K562 (cell line): ENCODE measurements around the gene HSD17B1. TPM values are rescaled to one million over a fixed set of nuclear protein-coding genes. Genes with fewer than 3 reads are reported as not detected.
A peak's percentile ranks its signal among the peaks of the same experiment; 100 is the strongest.

Experiments
- ARID4B ChIP-seq: sonication (generic); formaldehyde crosslinking; IDR thresholded peaks from 2 replicates; pipeline ENCODE4 v1.8.0; 2022; ENCODE audit warnings: mild to moderate bottlenecking, missing genetic modification reagents
- CBX3 ChIP-seq, 2 experiments: IDR thresholded peaks; 1 replicate in 1 of 2; 2 replicates in 1 of 2; pipeline ENCODE4 v1.6.1; 2012; ENCODE audit warnings: inconsistent platforms in 2 of 2, low read length in 2 of 2, borderline replicate concordance in 1 of 2, control low read depth in 1 of 2
- ELF2 ChIP-seq: fragments of 250-450 bp; sonication (Bioruptor Pico); IDR thresholded peaks from 2 replicates; pipeline ENCODE4 v1.5.0; 2021; ENCODE audit warnings: mild to moderate bottlenecking
- ETV5 ChIP-seq: sonication (generic); formaldehyde crosslinking; IDR thresholded peaks from 2 replicates; pipeline ENCODE4 v1.4.0; 2020; ENCODE audit warnings: low read depth, mild to moderate bottlenecking, missing genetic modification reagents
- KHSRP ChIP-seq: fragments of 450-650 bp; IDR thresholded peaks from 2 replicates; pipeline ENCODE4 v1.6.1; 2017
- L3MBTL2 ChIP-seq: fragments of 450-650 bp; IDR thresholded peaks from 2 replicates; pipeline ENCODE4 v1.6.1; 2016; ENCODE audit warnings: mild to moderate bottlenecking, moderate library complexity
- NFIC ChIP-seq: fragments of 450-650 bp; IDR thresholded peaks from 2 replicates; pipeline ENCODE4 v1.6.1; 2017; ENCODE audit warnings: mild to moderate bottlenecking, inconsistent platforms
- PHF21A ChIP-seq: fragments of 450-650 bp; IDR thresholded peaks from 2 replicates; pipeline ENCODE4 v1.6.1; 2017; ENCODE audit warnings: low read depth, borderline replicate concordance
- PHTF2 ChIP-seq: fragments of 250-450 bp; sonication (Bioruptor Pico); IDR thresholded peaks from 2 replicates; pipeline ENCODE4 v1.5.0; 2021; ENCODE audit warnings: mild to moderate bottlenecking
- RBFOX2 ChIP-seq: fragments of 200-400 bp; formaldehyde crosslinking; IDR thresholded peaks from 2 replicates; pipeline ENCODE4 v1.6.1; 2017; ENCODE audit warnings: low read depth, mild to moderate bottlenecking, low read length, moderate library complexity
- SIRT6 ChIP-seq: IDR thresholded peaks from one replicate; pipeline ENCODE4 v1.6.1; 2012; ENCODE audit warnings: low read depth, mild to moderate bottlenecking, control low read depth, inconsistent platforms, low read length, moderate library complexity
- SRSF1 ChIP-seq: fragments of 200-400 bp; formaldehyde crosslinking; IDR thresholded peaks from 2 replicates; pipeline ENCODE4 v1.6.1; 2017; ENCODE audit warnings: mild to moderate bottlenecking, low read depth, low read length, moderate library complexity
- TBP ChIP-seq: optimal IDR thresholded peaks from 2 replicates; pipeline ENCODE3; 2011; ENCODE audit warnings: low read depth, low read length, improper control_type of control experiment
- TSC22D4 ChIP-seq: fragments of 450-650 bp; IDR thresholded peaks from 2 replicates; pipeline ENCODE4 v1.6.1; 2016; ENCODE audit warnings: missing genetic modification characterization, missing biosample characterization, control low read depth
- ZBTB11 ChIP-seq, 3 experiments: fragments of 200-800 bp in 1 of 3; fragments of 250-450 bp in 1 of 3; fragments of 450-650 bp in 1 of 3; sonication (Bioruptor Pico) in 1 of 3; sonication (Bioruptor generic) in 1 of 3; formaldehyde crosslinking in 1 of 3; IDR thresholded peaks; 2 replicates each; pipeline versions ENCODE4 v1.6.1 to v1.8.0; 2016 to 2022; ENCODE audit warnings: mild to moderate bottlenecking in 2 of 3, missing genetic modification characterization in 2 of 3, missing compliant biosample characterization in 1 of 3, moderate library complexity in 1 of 3
- ZNF696 ChIP-seq: fragments of 250-450 bp; sonication (Bioruptor Pico); conservative IDR thresholded peaks from 2 replicates; pipeline ENCODE4 v1.4.0; 2020; ENCODE audit warnings: mild to moderate bottlenecking, moderate library complexity
- ZNF766 ChIP-seq: fragments of 200-800 bp; sonication (Bioruptor generic); conservative IDR thresholded peaks from 2 replicates; pipeline ENCODE4 v1.6.1; 2016; ENCODE audit warnings: missing genetic modification characterization, missing compliant biosample characterization
- polyA plus RNA-seq, 8 experiments: library from polyadenylated mRNA; depleted of rRNA in 4 of 8; stranded (reverse) in 5 of 8; unstranded in 3 of 8; fragments of >200 nt; fragmentation: Nextera tagmentation in 2 of 8; fragmentation: Illumina TruSeq in 1 of 8; extraction: Ambion mirVana in 2 of 8; extraction: Trizol in 1 of 8; gene quantifications; 2 replicates each; pipeline versions ENCODE4 v1.2.1 to v1.2.3, GENCODE V29; 2011 to 2014; ENCODE audit warnings: inconsistent platforms in 1 of 8, missing spikeins in 1 of 8
- total RNA-seq, 7 experiments: library from RNA; depleted of rRNA in 6 of 7; stranded (reverse); fragments of >200 nt in 6 of 7; fragmentation: Illumina TruSeq in 2 of 7; extraction: Trizol in 2 of 7; gene quantifications; 2 replicates each; pipeline versions ENCODE4 v1.2.1 to v1.2.3, GENCODE V29; 2011 to 2021; ENCODE audit warnings: low replicate concordance in 1 of 7
- TF ChIP-seq, protein P1 (sequence below): fragments of 250-450 bp; sonication (Bioruptor Pico); IDR thresholded peaks from 2 replicates; pipeline ENCODE4 v1.8.0; 2022; ENCODE audit warnings: moderate library complexity, mild to moderate bottlenecking, inconsistent platforms

The HSD17B1 gene
- total and polyA plus RNA-seq, 9 of the 15 experiments (the other 6 are each of a cell fraction or from before 2014, with no cell fraction given), result 0.55 to 21.1 (median 3.6) TPM

DNA sequence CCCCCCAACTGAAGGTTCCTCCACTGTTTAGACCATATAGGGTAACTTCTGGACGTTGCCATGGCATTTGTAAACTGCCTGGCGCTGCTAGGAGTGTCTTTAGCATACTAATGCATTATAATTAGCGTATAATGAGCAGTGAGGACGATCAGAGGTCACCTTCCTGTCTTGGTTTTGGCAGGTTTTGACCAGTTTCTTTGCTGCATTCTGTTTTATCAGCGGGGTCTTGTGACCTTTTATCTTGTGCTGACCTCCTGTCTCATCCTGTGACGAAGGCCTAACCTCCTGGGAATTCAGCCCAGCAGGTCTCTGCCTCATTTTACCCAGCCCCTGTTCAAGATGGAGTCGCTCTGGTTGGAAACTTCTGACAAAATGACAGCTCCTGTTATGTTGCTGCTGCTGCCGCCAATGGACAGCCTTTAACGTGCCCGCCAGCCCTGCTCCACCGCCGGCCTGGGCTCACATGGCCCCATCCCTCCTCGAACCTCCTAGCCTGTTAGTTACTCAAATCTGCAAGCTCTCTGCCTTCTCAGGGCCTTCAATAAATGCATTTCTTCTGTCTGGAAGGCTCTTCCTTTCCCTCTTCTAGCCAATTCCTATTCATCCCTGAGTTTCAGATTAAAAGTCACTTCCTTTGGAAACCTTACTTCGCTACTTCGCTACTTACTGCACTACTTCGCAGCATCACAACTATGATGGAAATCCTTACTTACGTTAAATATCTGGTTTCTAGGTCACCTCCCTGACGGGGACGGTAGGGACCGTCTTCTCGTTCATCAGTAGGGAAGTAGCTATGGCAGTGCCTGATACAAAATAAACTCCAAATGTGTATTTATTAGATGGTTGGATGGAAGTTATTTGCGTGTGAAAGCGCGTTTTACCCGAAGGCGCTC, 17.3 kb upstream of the HSD17B1 start (continued):
- 0 out of 2 replicates have a peak, but pooled peaks have one; percentile 72 for TF ChIP-seq ZNF696
- peak in 1 of 3 experiments; percentile 87; a peak in 2 of 6 replicates for TF ChIP-seq ZBTB11 (CRISPR knock-in tag; IDR thresholded peaks at IDR 0.05)
- no peak for TF ChIP-seq RBFOX2
- no peak for TF ChIP-seq PHF21A
- no peak for TF ChIP-seq ETV5 (CRISPR knock-in tag)
- no peak for TF ChIP-seq SIRT6
- TF ChIP-seq CBX3 (IDR thresholded peaks at IDR 0.05; ENCODE audit: borderline replicate concordance in 1 of 2, low read length in 2 of 2), result no peak
- no peak for TF ChIP-seq TBP
- TF ChIP-seq ZNF766 (CRISPR knock-in tag), result peak; percentile 98
- TF ChIP-seq, protein P1, sequence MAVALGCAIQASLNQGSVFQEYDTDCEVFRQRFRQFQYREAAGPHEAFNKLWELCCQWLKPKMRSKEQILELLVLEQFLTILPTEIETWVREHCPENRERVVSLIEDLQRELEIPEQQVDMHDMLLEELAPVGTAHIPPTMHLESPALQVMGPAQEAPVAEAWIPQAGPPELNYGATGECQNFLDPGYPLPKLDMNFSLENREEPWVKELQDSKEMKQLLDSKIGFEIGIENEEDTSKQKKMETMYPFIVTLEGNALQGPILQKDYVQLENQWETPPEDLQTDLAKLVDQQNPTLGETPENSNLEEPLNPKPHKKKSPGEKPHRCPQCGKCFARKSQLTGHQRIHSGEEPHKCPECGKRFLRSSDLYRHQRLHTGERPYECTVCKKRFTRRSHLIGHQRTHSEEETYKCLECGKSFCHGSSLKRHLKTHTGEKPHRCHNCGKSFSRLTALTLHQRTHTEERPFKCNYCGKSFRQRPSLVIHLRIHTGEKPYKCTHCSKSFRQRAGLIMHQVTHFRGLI (CRISPR knock-in tag), result peak; percentile 96
- TF ChIP-seq ARID4B (CRISPR knock-in tag), result no peak
- no peak for TF ChIP-seq TSC22D4 (tag)
- no peak for TF ChIP-seq NFIC
- TF ChIP-seq KHSRP, result no peak
- peak; percentile 93 for TF ChIP-seq PHTF2 (CRISPR knock-in tag)
- TF ChIP-seq L3MBTL2, result no peak; the same call in 1 of the 2 replicates
- TF ChIP-seq ELF2, result peak; percentile 88; the same call in 1 of the 2 replicates
- TF ChIP-seq SRSF1, result no peak
